ENCODE measurements around the gene ROR1. TPM values are rescaled to one million over a fixed set of nuclear protein-coding genes. Genes with fewer than 3 reads are reported as not detected.

The ROR1 gene
- total and polyA plus RNA-seq, 2 of the 4 experiments (the other 2 are of a cell fraction), result 4.4 to 10.0 TPM

- no TSS peak for BruUV-seq (replicated peaks)
- Histone ChIP-seq H2AK9ac (replicated peaks; ENCODE audit: low read depth, low read length, poor library complexity) (no peak overlapping the region), H2AK5ac (ENCODE audit: low read depth, low read length) (no peak overlapping the region), H3K79me1 (ENCODE audit: low read depth in 1 of 2, low read length in 2 of 2) (no peaks in the 10 kb centered on the region), H3K27me3 (ENCODE audit: control insufficient read depth, insufficient read depth, low read length) (no peaks in the 10 kb centered on the region), H3K4me3 (ENCODE audit: insufficient read depth, low read depth, low read length) (no peak overlapping the region), H3K36me3 (ENCODE audit: control insufficient read depth, insufficient read depth, low read length) (no peaks in the 10 kb centered on the region), H2AFZ (replicated peaks; ENCODE audit: low read length, poor library complexity) (no peak overlapping the region), H4K5ac (ENCODE audit: low read depth, low read length) (no peak overlapping the region), H3K9ac (ENCODE audit: low read depth, low read length) (no peak overlapping the region), H3K9me3 (ENCODE audit: control insufficient read depth, insufficient read depth, low read length) (no peaks in the 10 kb centered on the region), H2BK120ac (ENCODE audit: low read depth, low read length) (no peak overlapping the region), H3K9me1 (ENCODE audit: insufficient read depth, low read length) (peaks cover under 1% of the 10 kb centered on the region; the same call in 1 of the 2 replicates), H3K23ac (ENCODE audit: low read depth, low read length) (no peak overlapping the region), H2BK15ac (ENCODE audit: low read depth, low read length) (no peak overlapping the region), H3K27ac (ENCODE audit: insufficient read depth, low read length) (no peak overlapping the region), H4K91ac (ENCODE audit: insufficient read depth, low read depth, low read length) (no peak overlapping the region), H3K18ac (ENCODE audit: low read depth, low read length) (no peak overlapping the region), H2BK20ac (ENCODE audit: low read depth, low read length) (no peak overlapping the region), H3K4me1 (ENCODE audit: control insufficient read depth, insufficient read depth, low read length) (no peaks in the 10 kb centered on the region), H2BK5ac (ENCODE audit: low read depth, low read length, poor library complexity, severe bottlenecking) (no peak overlapping the region), H3K4ac (ENCODE audit: low read depth, low read length) (no peak overlapping the region), H3K4me2 (ENCODE audit: low read depth, low read length) (no peak overlapping the region), H3K14ac (replicated peaks; ENCODE audit: low read depth, low read length) (no peak overlapping the region), H3K56ac (ENCODE audit: extremely low read depth, insufficient read depth, low read length) (no peak overlapping the region), H4K8ac (ENCODE audit: low read depth in 2 of 2, low read length in 2 of 2) (no peak overlapping the region), H4K20me1 (ENCODE audit: insufficient read depth, low read length) (no peaks in the 10 kb centered on the region)
- ChIA-PET CTCF (no interaction called here), POLR2A (ENCODE audit: unreplicated experiment) (no interaction called here)
- in situ Hi-C loops (cut with MboI; ENCODE audit: low sequenced_read_pairs) (no loop called here), intact Hi-C loops (cut with micrococcal nuclease) (no loop called here), dilution Hi-C loops (cut with HindIII; ENCODE audit: low sequenced_read_pairs, unreplicated experiment) (no loop called here)
- DNase-seq (peak; percentile 64), ATAC-seq (ENCODE audit: low read depth) (peak; percentile 67)
- TF ChIP-seq NFE2L2 (IDR thresholded peaks at IDR 0.05; ENCODE audit: low read depth, low read length) (no peak), POLR2A (IDR thresholded peaks at IDR 0.05; ENCODE audit: low read depth, low read length) (no peak), BHLHE40 (IDR thresholded peaks at IDR 0.05; ENCODE audit: low read depth, low read length) (no peak), RCOR1 (IDR thresholded peaks at IDR 0.05; ENCODE audit: insufficient replicate concordance, low read length) (no peak), RAD21 (IDR thresholded peaks at IDR 0.05; ENCODE audit: low read length) (no peak), SMC3 (IDR thresholded peaks at IDR 0.05; ENCODE audit: low read depth, low read length) (no peak), MXI1 (IDR thresholded peaks at IDR 0.05; ENCODE audit: borderline replicate concordance, low read depth, low read length) (no peak), MAFK (IDR thresholded peaks at IDR 0.05; ENCODE audit: low read depth, low read length) (no peak), MAZ (IDR thresholded peaks at IDR 0.05; ENCODE audit: borderline replicate concordance, low read depth, low read length) (no peak), RFX5 (IDR thresholded peaks at IDR 0.05; ENCODE audit: low read depth, low read length) (no peak), ELK1 (IDR thresholded peaks at IDR 0.05; ENCODE audit: borderline replicate concordance, low read depth, low read length) (no peak), USF2 (IDR thresholded peaks at IDR 0.05; ENCODE audit: low read depth, low read length) (no peak), FOS (IDR thresholded peaks at IDR 0.05; ENCODE audit: low read depth, low read length) (no peak), CHD1 (IDR thresholded peaks at IDR 0.05; ENCODE audit: low read depth, low read length) (no peak), CTCF (conservative IDR thresholded peaks at IDR 0.05; ENCODE audit: low read depth, low read length) (no peak)
Measured at GRCh38 chr1:64093941-64094340, 320.1 kb downstream of the ROR1 start.
